HepG2 (cell line): ENCODE results near the gene EZH1. TPM values are rescaled to one million over a fixed set of nuclear protein-coding genes. Genes with fewer than 3 reads are reported as not detected.

Experiments
- BORCS8-MEF2B ChIP-seq: sonication (generic); formaldehyde crosslinking; IDR thresholded peaks from 2 replicates; pipeline ENCODE4 v1.8.0; 2022; ENCODE audit warnings: mild to moderate bottlenecking, missing genetic modification reagents
- EP300 ChIP-seq, 3 experiments: sonication (generic) in 1 of 3; formaldehyde crosslinking in 1 of 3; IDR thresholded peaks; 2 replicates each; pipeline versions ENCODE4 v1.5.1 to v1.6.1; 2011 to 2020; ENCODE audit warnings: low read depth in 2 of 3, low read length in 2 of 3, borderline replicate concordance in 1 of 3, improper control_type of control experiment in 1 of 3, mild to moderate bottlenecking in 1 of 3, missing genetic modification reagents in 1 of 3, moderate library complexity in 1 of 3
- ESRRA ChIP-seq: sonication (generic); formaldehyde crosslinking; IDR thresholded peaks from 2 replicates; pipeline ENCODE4 v1.5.1; 2020; ENCODE audit warnings: mild to moderate bottlenecking, low read depth, missing genetic modification reagents
- GATAD1 ChIP-seq: IDR thresholded peaks from 2 replicates; pipeline ENCODE4 v1.6.1; 2016; ENCODE audit warnings: missing genetic modification reagents, missing compliant biosample characterization
- GFI1 ChIP-seq: sonication (generic); formaldehyde crosslinking; IDR thresholded peaks from 2 replicates; pipeline ENCODE4 v1.5.0; 2020; ENCODE audit warnings: missing genetic modification reagents, mild to moderate bottlenecking, borderline replicate concordance
- GTF2F1 ChIP-seq: fragments of 150-350 bp; IDR thresholded peaks from 2 replicates; pipeline ENCODE4 v1.6.1; 2014; ENCODE audit warnings: low read length
- HNF1B ChIP-seq: sonication (generic); formaldehyde crosslinking; IDR thresholded peaks from 2 replicates; pipeline ENCODE4 v1.5.1; 2020; ENCODE audit warnings: mild to moderate bottlenecking, moderate library complexity, missing genetic modification reagents
- HNRNPUL1 ChIP-seq: fragments of 200-400 bp; formaldehyde crosslinking; IDR thresholded peaks from 2 replicates; pipeline ENCODE4 v1.6.1; 2017; ENCODE audit warnings: low read depth, mild to moderate bottlenecking, low read length, moderate library complexity
- MAX ChIP-seq: IDR thresholded peaks from 2 replicates; pipeline ENCODE4 v1.6.1; 2012; ENCODE audit warnings: inconsistent platforms
- MEIS1 ChIP-seq: sonication (generic); formaldehyde crosslinking; IDR thresholded peaks from 2 replicates; pipeline ENCODE4 v1.9.0; 2021; ENCODE audit warnings: mild to moderate bottlenecking, missing genetic modification reagents, moderate library complexity, borderline replicate concordance
- MYC ChIP-seq: sonication (generic); formaldehyde crosslinking; IDR thresholded peaks from 2 replicates; pipeline ENCODE4 v1.9.0; 2021; ENCODE audit warnings: missing genetic modification reagents, borderline replicate concordance
- PRMT3 ChIP-seq: sonication (generic); formaldehyde crosslinking; IDR thresholded peaks from 2 replicates; pipeline ENCODE4 v1.8.1; 2022; ENCODE audit warnings: low read depth, mild to moderate bottlenecking, moderate library complexity, missing genetic modification reagents, borderline replicate concordance
- ZBTB37 ChIP-seq: sonication (generic); formaldehyde crosslinking; IDR thresholded peaks from 2 replicates; pipeline ENCODE4 v1.4.0; 2020; ENCODE audit warnings: mild to moderate bottlenecking, missing genetic modification reagents
- ZNF333 ChIP-seq: sonication (generic); formaldehyde crosslinking; IDR thresholded peaks from 2 replicates; pipeline ENCODE4 v1.4.0; 2020; ENCODE audit warnings: mild to moderate bottlenecking, missing genetic modification reagents, borderline replicate concordance
- ZNF619 ChIP-seq: sonication (generic); formaldehyde crosslinking; IDR thresholded peaks from 2 replicates; pipeline ENCODE4 v1.4.0; 2020; ENCODE audit warnings: mild to moderate bottlenecking, missing genetic modification reagents
- ZNF768 ChIP-seq: sonication (generic); formaldehyde crosslinking; IDR thresholded peaks from 2 replicates; pipeline ENCODE4 v1.4.0; 2020; ENCODE audit warnings: missing genetic modification reagents
- polyA plus RNA-seq, 8 experiments: library from polyadenylated mRNA; depleted of rRNA in 3 of 8; stranded (reverse) in 7 of 8; unstranded in 1 of 8; fragments of >200 nt; fragmentation: Illumina TruSeq in 4 of 8; extraction: Trizol in 4 of 8; gene quantifications; 2 replicates each; pipeline versions ENCODE4 v1.2.1 to v1.2.3, GENCODE V29; 2011 to 2016; ENCODE audit warnings: low read depth in 4 of 8, missing spikeins in 1 of 8, mixed read lengths in 1 of 8; ENCODE audit not compliant: insufficient read depth in 1 of 8
- total RNA-seq, 5 experiments: library from RNA; depleted of rRNA; stranded (reverse); fragments of >200 nt; fragmentation: Illumina TruSeq; extraction: Trizol; gene quantifications; 2 replicates each; pipeline ENCODE4 v1.2.3, GENCODE V29; 2016; ENCODE audit warnings: low read depth in 1 of 5
- TF ChIP-seq, protein P1 (sequence below): sonication (generic); formaldehyde crosslinking; IDR thresholded peaks from 2 replicates; pipeline ENCODE4 v1.4.0; 2020; ENCODE audit warnings: missing genetic modification reagents
- TF ChIP-seq, protein P2 (sequence below): sonication (generic); formaldehyde crosslinking; IDR thresholded peaks from 2 replicates; pipeline ENCODE4 v1.4.0; 2020; ENCODE audit warnings: missing genetic modification reagents, borderline replicate concordance

The EZH1 gene
- total and polyA plus RNA-seq, 2 of the 13 experiments (the other 11 are each of a cell fraction or from before 2014, with no cell fraction given): 11.6 to 24.0 TPM

GRCh38 chr17:42675348-42675964 lies 69.4 kb downstream of the EZH1 start (continued):
- TF ChIP-seq, protein P1, sequence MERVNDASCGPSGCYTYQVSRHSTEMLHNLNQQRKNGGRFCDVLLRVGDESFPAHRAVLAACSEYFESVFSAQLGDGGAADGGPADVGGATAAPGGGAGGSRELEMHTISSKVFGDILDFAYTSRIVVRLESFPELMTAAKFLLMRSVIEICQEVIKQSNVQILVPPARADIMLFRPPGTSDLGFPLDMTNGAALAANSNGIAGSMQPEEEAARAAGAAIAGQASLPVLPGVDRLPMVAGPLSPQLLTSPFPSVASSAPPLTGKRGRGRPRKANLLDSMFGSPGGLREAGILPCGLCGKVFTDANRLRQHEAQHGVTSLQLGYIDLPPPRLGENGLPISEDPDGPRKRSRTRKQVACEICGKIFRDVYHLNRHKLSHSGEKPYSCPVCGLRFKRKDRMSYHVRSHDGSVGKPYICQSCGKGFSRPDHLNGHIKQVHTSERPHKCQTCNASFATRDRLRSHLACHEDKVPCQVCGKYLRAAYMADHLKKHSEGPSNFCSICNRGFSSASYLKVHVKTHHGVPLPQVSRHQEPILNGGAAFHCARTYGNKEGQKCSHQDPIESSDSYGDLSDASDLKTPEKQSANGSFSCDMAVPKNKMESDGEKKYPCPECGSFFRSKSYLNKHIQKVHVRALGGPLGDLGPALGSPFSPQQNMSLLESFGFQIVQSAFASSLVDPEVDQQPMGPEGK (CRISPR knock-in tag): peak; percentile 7; the same call in 1 of the 2 replicates
- TF ChIP-seq GFI1 (CRISPR knock-in tag) (0 out of 2 replicates have a peak, but pooled peaks have one; percentile 4), ZNF768 (no peak), EP300 (IDR thresholded peaks at IDR 0.05; ENCODE audit: low read depth in 2 of 2, low read length in 2 of 2) (no peak), EP300 (CRISPR knock-in tag; IDR thresholded peaks at IDR 0.05; ENCODE audit: borderline replicate concordance) (0 out of 2 replicates have a peak, but pooled peaks have one; percentile 7), HNRNPUL1 (no peak), HNF1B (peak; percentile 61; the same call in 1 of the 2 replicates), MEIS1 (CRISPR knock-in tag) (0 out of 2 replicates have a peak, but pooled peaks have one; percentile 14), GTF2F1 (no peak), ZNF619 (CRISPR knock-in tag) (no peak), ESRRA (CRISPR knock-in tag) (no peak), MYC (CRISPR knock-in tag) (no peak), BORCS8-MEF2B (CRISPR knock-in tag) (no peak), GATAD1 (CRISPR knock-in tag) (peak; percentile 11; the same call in 1 of the 2 replicates), MAX (0 out of 2 replicates have a peak, but pooled peaks have one; percentile 29), PRMT3 (CRISPR knock-in tag) (no peak), ZNF333 (CRISPR knock-in tag) (peak; percentile 2; the same call in 1 of the 2 replicates), ZBTB37 (CRISPR knock-in tag) (no peak)
- TF ChIP-seq, protein P2, sequence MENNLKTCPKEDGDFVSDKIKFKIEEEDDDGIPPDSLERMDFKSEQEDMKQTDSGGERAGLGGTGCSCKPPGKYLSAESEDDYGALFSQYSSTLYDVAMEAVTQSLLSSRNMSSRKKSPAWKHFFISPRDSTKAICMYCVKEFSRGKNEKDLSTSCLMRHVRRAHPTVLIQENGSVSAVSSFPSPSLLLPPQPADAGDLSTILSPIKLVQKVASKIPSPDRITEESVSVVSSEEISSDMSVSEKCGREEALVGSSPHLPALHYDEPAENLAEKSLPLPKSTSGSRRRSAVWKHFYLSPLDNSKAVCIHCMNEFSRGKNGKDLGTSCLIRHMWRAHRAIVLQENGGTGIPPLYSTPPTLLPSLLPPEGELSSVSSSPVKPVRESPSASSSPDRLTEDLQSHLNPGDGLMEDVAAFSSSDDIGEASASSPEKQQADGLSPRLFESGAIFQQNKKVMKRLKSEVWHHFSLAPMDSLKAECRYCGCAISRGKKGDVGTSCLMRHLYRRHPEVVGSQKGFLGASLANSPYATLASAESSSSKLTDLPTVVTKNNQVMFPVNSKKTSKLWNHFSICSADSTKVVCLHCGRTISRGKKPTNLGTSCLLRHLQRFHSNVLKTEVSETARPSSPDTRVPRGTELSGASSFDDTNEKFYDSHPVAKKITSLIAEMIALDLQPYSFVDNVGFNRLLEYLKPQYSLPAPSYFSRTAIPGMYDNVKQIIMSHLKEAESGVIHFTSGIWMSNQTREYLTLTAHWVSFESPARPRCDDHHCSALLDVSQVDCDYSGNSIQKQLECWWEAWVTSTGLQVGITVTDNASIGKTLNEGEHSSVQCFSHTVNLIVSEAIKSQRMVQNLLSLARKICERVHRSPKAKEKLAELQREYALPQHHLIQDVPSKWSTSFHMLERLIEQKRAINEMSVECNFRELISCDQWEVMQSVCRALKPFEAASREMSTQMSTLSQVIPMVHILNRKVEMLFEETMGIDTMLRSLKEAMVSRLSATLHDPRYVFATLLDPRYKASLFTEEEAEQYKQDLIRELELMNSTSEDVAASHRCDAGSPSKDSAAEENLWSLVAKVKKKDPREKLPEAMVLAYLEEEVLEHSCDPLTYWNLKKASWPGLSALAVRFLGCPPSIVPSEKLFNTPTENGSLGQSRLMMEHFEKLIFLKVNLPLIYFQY: 0 out of 2 replicates have a peak, but pooled peaks have one; percentile 20
